PC-3 (cell line): Measurements from ENCODE around the gene LPIN1. TPM values are rescaled to one million over a fixed set of nuclear protein-coding genes. Genes with fewer than 3 reads are reported as not detected.

ENCODE experiments used
- ATAC-seq: fragments of 200-7000 bp; cut with Tn5 transposase; 2 replicates; pipeline ENCODE4 v1.9.1; 2020; ENCODE audit warnings: mild to moderate bottlenecking, moderate library complexity
- BruUV-seq: library from RNA; stranded (reverse); fragments of 400-500 nt; replicated peaks from 2 replicates; lab custom pipeline; 2021; lab: Mats Ljungman, UMichigan
- CTCF ChIA-PET: fragments of 300-600 bp; sonication (Branson Sonifier 250); formaldehyde crosslinking; loops from one replicate; lab custom pipeline; 2022; ENCODE audit warnings: antibody characterized with exemption; lab: Charles Lee
- POLR2A ChIA-PET: fragments of 300-600 bp; sonication (Branson Sonifier 250); formaldehyde crosslinking; loops from one replicate; lab custom pipeline; 2022; ENCODE audit warnings: antibody characterized with exemption; ENCODE audit not compliant: unreplicated experiment; lab: Charles Lee
- DNase-seq: peaks from one replicate; pipeline ENCODE4 v3.0.0-alpha.2; 2015
- H2AFZ ChIP-seq: fragments of 300-600 bp; sonication (generic); 2 replicates; pipeline ENCODE4 v1.6.0; 2016; ENCODE audit warnings: antibody characterized with exemption, low read length
- H3F3A ChIP-seq: fragments of 300-600 bp; sonication (generic); one replicate; pipeline ENCODE4 v1.6.0; 2017; ENCODE audit warnings: antibody characterized with exemption, low read length, control low read depth, mild to moderate bottlenecking; ENCODE audit not compliant: unreplicated experiment
- H3K27ac ChIP-seq: fragments of 300-600 bp; sonication (generic); 2 replicates; pipeline ENCODE4 v1.5.1; 2016; ENCODE audit warnings: mild to moderate bottlenecking, low read length
- H3K27me3 ChIP-seq: fragments of 300-600 bp; sonication (generic); 2 replicates; pipeline ENCODE4 v1.6.1; 2016; ENCODE audit warnings: low read length, mixed read lengths
- H3K36me3 ChIP-seq: fragments of 300-600 bp; sonication (generic); 2 replicates; pipeline ENCODE4 v1.6.1; 2016; ENCODE audit warnings: low read depth, mixed run types, low read length, mixed read lengths
- H3K4me1 ChIP-seq: fragments of 300-600 bp; sonication (generic); 2 replicates; pipeline ENCODE4 v1.5.1; 2016; ENCODE audit warnings: low read length; ENCODE audit not compliant: insufficient read depth
- H3K4me2 ChIP-seq: fragments of 300-600 bp; sonication (generic); 2 replicates; pipeline ENCODE4 v1.6.0; 2016; ENCODE audit warnings: low read length
- H3K4me3 ChIP-seq: fragments of 300-600 bp; sonication (generic); 2 replicates; pipeline ENCODE4 v1.5.1; 2016; ENCODE audit warnings: mild to moderate bottlenecking, low read length, mixed read lengths
- H3K79me2 ChIP-seq: fragments of 300-600 bp; sonication (generic); 2 replicates; pipeline ENCODE4 v1.6.1; 2017; ENCODE audit warnings: low read length, mixed read lengths
- H3K9ac ChIP-seq: fragments of 300-600 bp; sonication (generic); 2 replicates; pipeline ENCODE4 v1.6.0; 2016; ENCODE audit warnings: mild to moderate bottlenecking, low read length
- H3K9me2 ChIP-seq: fragments of 300-600 bp; sonication (generic); replicated peaks from 2 replicates; pipeline ENCODE4 v1.6.1; 2016; ENCODE audit warnings: mixed run types, low read length, mixed read lengths
- H3K9me3 ChIP-seq: fragments of 300-600 bp; sonication (generic); 2 replicates; pipeline ENCODE4 v1.6.1; 2016; ENCODE audit warnings: low read length, mixed read lengths
- H4K20me1 ChIP-seq: fragments of 300-600 bp; sonication (generic); 2 replicates; pipeline ENCODE4 v1.6.1; 2016; ENCODE audit warnings: low read length, mixed read lengths
- EZH2 ChIP-seq: fragments of 300-600 bp; sonication (generic); IDR thresholded peaks from one replicate; pipeline ENCODE4 v1.6.1; 2017; ENCODE audit warnings: antibody characterized with exemption, mild to moderate bottlenecking, low read length; ENCODE audit not compliant: unreplicated experiment
- EZH2phosphoT487 ChIP-seq: fragments of 300-600 bp; sonication (generic); IDR thresholded peaks from 2 replicates; pipeline ENCODE4 v1.6.1; 2018; ENCODE audit warnings: mild to moderate bottlenecking, antibody characterized with exemption, low read length, borderline replicate concordance
- intact Hi-C: fragments of 100-400 bp; cut with micrococcal nuclease; formaldehyde crosslinking; loops from 2 replicates; pipeline ENCODE4 v1.9.0; 2023
- total RNA-seq: library from RNA; depleted of rRNA; stranded (reverse); fragments of >200 nt; gene quantifications from 2 replicates; pipeline ENCODE4 v1.2.3, GENCODE V29; 2014
- TF ChIP-seq, protein P1 (sequence below): fragments of 300-600 bp; sonication (generic); conservative IDR thresholded peaks from 2 replicates; pipeline ENCODE4 v1.5.1; 2017; ENCODE audit warnings: antibody characterized with exemption, low read depth, mild to moderate bottlenecking, low read length

The LPIN1 gene
- total RNA-seq, 1 experiment from 2014 or later: 40.9 TPM

DNA sequence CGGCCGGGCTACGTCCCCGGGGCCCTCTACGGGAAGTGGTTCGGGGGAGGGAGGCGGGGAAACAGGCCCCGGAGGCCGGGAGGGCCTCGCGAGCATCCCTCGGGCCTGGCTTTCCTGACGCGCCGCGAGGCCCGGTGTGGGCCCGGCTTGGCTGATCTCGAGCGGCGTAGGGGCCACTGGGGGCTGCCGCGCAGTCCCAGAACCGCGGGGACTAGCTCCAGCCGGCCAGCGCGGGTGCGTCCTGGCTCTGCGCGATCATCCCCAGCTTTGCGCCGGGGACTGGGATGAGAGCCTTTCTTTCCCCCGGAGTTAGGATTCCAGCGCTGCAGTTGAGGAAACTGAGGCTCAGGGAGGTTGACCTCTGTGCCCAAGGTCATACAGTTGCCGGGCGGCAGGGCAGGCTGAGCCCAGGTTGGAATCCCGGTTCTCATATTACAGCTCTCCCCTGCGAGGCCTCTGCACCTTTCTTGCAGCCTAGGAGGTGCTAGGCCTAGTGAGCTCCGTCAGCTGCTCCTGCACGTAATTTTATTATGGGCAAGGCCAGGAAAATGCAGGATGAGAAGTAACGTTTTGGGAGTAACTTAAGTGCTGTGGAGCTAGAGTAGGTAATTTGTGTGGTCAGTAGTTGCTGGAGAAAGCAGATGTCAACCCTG lies 501 bp downstream of the LPIN1 start:
- H3K4me1 ChIP-seq: peaks cover 52% of the 10 kb centered on the region

DNA sequence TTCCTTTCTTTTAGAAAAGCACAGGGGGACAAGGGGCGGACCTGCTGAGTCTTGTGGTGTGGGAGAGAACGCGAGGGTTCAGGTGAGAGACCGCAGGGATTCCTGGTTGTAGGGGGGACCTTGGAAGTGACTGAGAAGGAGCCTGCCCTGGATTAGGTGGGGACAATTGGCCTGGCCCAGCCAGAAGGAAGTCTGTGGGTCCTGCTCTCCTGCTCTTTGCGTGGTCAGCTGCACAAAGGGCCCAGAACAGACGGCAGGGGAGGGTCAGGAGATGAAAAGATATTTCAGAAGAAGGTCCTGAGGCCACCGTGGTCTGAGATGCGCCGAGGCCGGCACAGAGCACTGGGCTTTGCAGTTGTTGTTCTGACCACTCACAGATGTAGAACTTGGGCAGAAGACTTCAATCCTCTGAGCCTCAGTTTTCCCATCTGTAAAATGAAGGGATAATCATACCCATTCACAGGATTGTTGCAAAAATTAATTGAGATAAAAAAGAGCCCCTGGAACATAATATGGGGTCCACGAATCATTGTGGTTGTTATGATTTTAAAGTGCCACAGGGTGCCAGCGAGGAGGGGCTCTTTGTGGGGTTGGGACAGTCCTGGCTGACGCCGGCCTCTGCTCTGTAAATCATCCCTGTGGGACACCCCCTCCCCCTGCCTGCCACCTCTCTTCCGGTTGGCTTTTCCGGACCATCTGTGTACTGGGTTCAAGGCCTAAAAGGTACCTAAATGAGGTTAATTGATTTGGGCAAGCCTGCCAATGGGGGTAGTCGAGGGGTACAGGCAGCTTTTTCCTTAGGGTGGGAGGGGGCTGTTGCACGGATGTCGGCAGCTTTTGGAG lies 1.8 kb downstream of the LPIN1 start:
- Histone ChIP-seq H2AFZ (no peak overlapping the region), H3K27me3 (no peaks in the 10 kb centered on the region), H3K4me3 (peak overlapping the region; percentile 92), H3K27ac (no peak overlapping the region), H3F3A (no peaks in the 10 kb centered on the region), H4K20me1 (peaks cover 45% of the 10 kb centered on the region), H3K79me2 (peaks cover 66% of the 10 kb centered on the region), H3K36me3 (no peaks in the 10 kb centered on the region), H3K4me1 (peaks cover 52% of the 10 kb centered on the region), H3K9me3 (no peaks in the 10 kb centered on the region), H3K9me2 (no peaks in the 10 kb centered on the region), H3K9ac (peak overlapping the region; percentile 78; the same call in 1 of the 2 replicates), H3K4me2 (peak overlapping the region; percentile 97)
- no TSS peak for BruUV-seq
- ChIA-PET CTCF (no interaction called here), POLR2A (no interaction called here)
- intact Hi-C loops: no loop called here
- TF ChIP-seq, protein P1, sequence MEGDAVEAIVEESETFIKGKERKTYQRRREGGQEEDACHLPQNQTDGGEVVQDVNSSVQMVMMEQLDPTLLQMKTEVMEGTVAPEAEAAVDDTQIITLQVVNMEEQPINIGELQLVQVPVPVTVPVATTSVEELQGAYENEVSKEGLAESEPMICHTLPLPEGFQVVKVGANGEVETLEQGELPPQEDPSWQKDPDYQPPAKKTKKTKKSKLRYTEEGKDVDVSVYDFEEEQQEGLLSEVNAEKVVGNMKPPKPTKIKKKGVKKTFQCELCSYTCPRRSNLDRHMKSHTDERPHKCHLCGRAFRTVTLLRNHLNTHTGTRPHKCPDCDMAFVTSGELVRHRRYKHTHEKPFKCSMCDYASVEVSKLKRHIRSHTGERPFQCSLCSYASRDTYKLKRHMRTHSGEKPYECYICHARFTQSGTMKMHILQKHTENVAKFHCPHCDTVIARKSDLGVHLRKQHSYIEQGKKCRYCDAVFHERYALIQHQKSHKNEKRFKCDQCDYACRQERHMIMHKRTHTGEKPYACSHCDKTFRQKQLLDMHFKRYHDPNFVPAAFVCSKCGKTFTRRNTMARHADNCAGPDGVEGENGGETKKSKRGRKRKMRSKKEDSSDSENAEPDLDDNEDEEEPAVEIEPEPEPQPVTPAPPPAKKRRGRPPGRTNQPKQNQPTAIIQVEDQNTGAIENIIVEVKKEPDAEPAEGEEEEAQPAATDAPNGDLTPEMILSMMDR: no peak
- TF ChIP-seq EZH2phosphoT487 (no peak), EZH2 (no peak)
- DNase-seq (no peak), ATAC-seq (no peak)

More for the DNA sequence above, 501 bp downstream of the LPIN1 start:
- TF ChIP-seq, protein P1: no peak
- TF ChIP-seq EZH2phosphoT487 (peak; percentile 3; the same call in 1 of the 2 replicates), EZH2 (no peak)
- no TSS peak for BruUV-seq
- peak; percentile 39 for ATAC-seq
- peak; percentile 47 for DNase-seq
- H3K27me3 ChIP-seq: no peaks in the 10 kb centered on the region
- intact Hi-C loops: loop anchor here (1.0 kb wide), 1 partner anchor 54 kb away; no protein-coding TSS in a partner anchor
- H4K20me1 ChIP-seq: peaks cover 36% of the 10 kb centered on the region
- H3F3A ChIP-seq: no peaks in the 10 kb centered on the region
- H3K4me3 ChIP-seq: peak overlapping the region; percentile 92
- H3K9ac ChIP-seq: peak overlapping the region; percentile 78
- no peaks in the 10 kb centered on the region for H3K9me2 ChIP-seq
- H3K36me3 ChIP-seq: no peaks in the 10 kb centered on the region
- peak overlapping the region; percentile 26; the same call in 1 of the 2 replicates for H3K27ac ChIP-seq
- POLR2A ChIA-PET: interaction anchor here (0.5 to 1.2 kb wide), 4 partner anchors 48 to 791 kb away, joined by 3 to 6 read pairs (median 5); no protein-coding TSS in a partner anchor
- peak overlapping the region; percentile 42; the same call in 1 of the 2 replicates for H2AFZ ChIP-seq
- H3K9me3 ChIP-seq: no peaks in the 10 kb centered on the region
- H3K79me2 ChIP-seq: peaks cover 56% of the 10 kb centered on the region
- H3K4me2 ChIP-seq: peak overlapping the region; percentile 97
- CTCF ChIA-PET: interaction anchor here (0.6 to 1.3 kb wide), 6 partner anchors 29 to 83 kb away, joined by 5 to 13 read pairs (median 7); no protein-coding TSS in a partner anchor
